ENCODE results near the gene SLC6A18. TPM values are rescaled to one million over a fixed set of nuclear protein-coding genes. Genes with fewer than 3 reads are reported as not detected.

Gene SLC6A18
- total and polyA plus RNA-seq, 9 donors: not detected

DNA sequence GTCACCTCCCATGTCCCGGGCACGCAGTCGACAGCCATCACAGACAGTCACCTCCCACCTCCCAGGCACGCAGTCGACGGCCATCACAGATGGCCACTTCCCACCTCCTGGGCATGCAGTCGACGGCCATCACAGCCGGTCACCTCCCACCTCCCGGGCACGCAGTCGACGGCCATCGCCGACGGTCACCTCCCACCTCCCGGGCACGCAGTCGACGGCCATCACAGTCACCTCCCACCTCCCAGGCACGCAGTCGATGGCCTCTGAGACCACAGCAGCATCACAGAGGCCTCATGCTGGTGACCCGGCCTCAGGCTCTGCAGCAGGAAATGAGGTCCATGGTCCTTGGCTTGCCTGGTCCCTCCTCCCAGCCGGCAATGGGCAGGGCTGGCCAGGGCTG lies 29.3 kb upstream of the SLC6A18 start:
- WGBS (ENCODE audit: insufficient coverage): 67% methylated on average over 23 of the region's 24 CpGs
- H3K4me1 ChIP-seq (ENCODE audit: control insufficient read depth, insufficient read depth, low read length): no peaks in the 10 kb centered on the region
- no peak overlapping the region for H3K27ac ChIP-seq (ENCODE audit: low read length)
- H3K27me3 ChIP-seq (ENCODE audit: control insufficient read depth, insufficient read depth, low read length): peaks cover 25% of the 10 kb centered on the region
- no peak overlapping the region for H3K4me3 ChIP-seq (ENCODE audit: low read length)
- H3K36me3 ChIP-seq (ENCODE audit: control insufficient read depth, insufficient read depth, low read length): no peaks in the 10 kb centered on the region
- DNase-seq: no peak
- H3K9me3 ChIP-seq (replicated peaks; ENCODE audit: control insufficient read depth, low read depth, low read length): no peaks in the 10 kb centered on the region

DNA sequence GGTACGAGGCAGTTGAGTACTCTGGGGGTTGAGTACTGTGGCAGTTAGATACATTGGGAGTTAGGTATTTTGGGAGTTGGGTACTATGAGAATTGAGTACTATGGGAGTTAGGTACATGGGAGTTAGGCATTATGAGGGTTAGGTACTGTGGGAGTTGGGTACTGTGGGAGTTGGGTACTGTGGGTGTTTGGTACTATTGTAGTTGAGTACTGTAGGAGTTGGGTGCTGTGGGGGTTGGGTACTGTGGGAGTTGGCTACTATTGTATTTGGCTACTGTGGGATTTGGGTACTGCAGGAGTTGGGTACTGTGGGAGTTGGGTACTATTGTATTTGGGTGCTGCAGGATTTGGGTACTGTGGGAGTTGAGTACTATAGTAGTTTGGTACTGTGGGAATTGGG lies 28.6 kb upstream of the SLC6A18 start:
- peaks cover 24% of the 10 kb centered on the region for H3K27me3 ChIP-seq (ENCODE audit: control insufficient read depth, insufficient read depth, low read length)
- H3K4me1 ChIP-seq (ENCODE audit: control insufficient read depth, insufficient read depth, low read length): no peaks in the 10 kb centered on the region
- no peaks in the 10 kb centered on the region for H3K9me3 ChIP-seq (replicated peaks; ENCODE audit: control insufficient read depth, low read depth, low read length)
- DNase-seq: no peak
- WGBS (ENCODE audit: insufficient coverage): 20% methylated on average over 1 of the region's 1 CpG
- no peak overlapping the region for H3K27ac ChIP-seq (ENCODE audit: low read length)
- no peaks in the 10 kb centered on the region for H3K36me3 ChIP-seq (ENCODE audit: control insufficient read depth, insufficient read depth, low read length)
- no peak overlapping the region for H3K4me3 ChIP-seq (ENCODE audit: low read length)

DNA sequence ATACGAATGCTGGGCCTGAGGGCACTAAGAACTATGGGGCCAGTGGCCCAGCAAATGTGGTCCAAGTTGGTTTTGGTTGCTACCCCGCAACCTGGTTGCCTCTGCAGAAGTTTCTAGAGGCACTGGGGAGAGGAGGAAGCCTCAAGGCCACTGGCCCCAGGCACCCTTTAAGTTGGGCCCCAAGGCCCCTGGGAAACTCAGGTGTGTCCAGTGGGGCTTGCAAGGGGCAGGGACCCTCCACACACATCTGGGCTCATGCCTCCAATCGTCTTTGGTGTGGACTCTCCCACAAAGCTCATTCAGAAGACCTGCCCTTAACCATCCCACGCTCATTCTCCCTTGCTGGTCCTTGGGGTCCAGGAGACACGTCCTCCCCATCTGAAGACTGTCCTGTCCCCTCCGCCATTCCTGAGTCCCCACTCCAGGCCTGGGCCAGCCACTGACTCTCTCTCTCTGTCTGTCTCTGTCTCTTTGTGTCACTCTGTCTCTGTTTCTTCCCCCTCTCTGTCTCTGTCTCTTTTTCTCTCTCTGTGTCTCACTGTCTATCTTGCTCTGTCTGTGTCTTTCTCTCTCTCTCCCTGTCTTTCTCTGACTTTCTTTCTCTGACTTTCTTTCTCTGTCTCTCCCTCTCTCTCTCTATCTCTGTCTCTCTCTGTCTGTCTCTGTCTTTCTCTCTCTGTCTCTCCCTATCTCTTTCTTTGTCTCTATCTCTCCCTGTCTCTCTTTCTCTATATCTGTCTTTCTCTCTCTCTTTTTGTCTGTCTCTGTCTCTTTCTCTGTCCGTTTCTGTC lies 27.1 kb upstream of the SLC6A18 start:
- no peak for DNase-seq
- peaks cover 17% of the 10 kb centered on the region for H3K27me3 ChIP-seq (ENCODE audit: control insufficient read depth, insufficient read depth, low read length)
- no peaks in the 10 kb centered on the region for H3K4me1 ChIP-seq (ENCODE audit: control insufficient read depth, insufficient read depth, low read length)
- no peak overlapping the region for H3K4me3 ChIP-seq (ENCODE audit: low read length)
- H3K27ac ChIP-seq (ENCODE audit: low read length): no peak overlapping the region
- 80% methylated on average over 7 of the region's 7 CpGs for WGBS (ENCODE audit: insufficient coverage)
- no peaks in the 10 kb centered on the region for H3K36me3 ChIP-seq (ENCODE audit: control insufficient read depth, insufficient read depth, low read length)
- H3K9me3 ChIP-seq (replicated peaks; ENCODE audit: control insufficient read depth, low read depth, low read length): no peaks in the 10 kb centered on the region

DNA sequence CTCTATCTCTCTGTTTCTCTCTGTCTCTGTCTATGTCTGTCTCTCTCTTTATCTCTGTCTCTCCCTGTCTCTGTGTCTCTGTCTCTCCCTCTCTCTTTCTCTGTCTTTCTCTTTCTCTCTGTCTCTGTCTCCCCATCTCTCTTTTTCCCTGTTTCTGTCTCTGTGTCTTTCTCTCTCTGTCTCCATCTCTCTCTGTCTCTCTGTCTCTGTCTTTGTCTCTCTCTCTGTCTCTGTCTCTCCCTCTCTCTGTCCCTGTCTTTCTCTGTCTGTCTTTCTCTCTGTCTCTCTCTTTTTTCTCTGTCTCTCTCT lies 25.9 kb upstream of the SLC6A18 start:
- no peaks in the 10 kb centered on the region for H3K9me3 ChIP-seq (replicated peaks; ENCODE audit: control insufficient read depth, low read depth, low read length)
- peaks cover 17% of the 10 kb centered on the region for H3K27me3 ChIP-seq (ENCODE audit: control insufficient read depth, insufficient read depth, low read length)
- DNase-seq: no peak
- no peak overlapping the region for H3K27ac ChIP-seq (ENCODE audit: low read length)
- H3K36me3 ChIP-seq (ENCODE audit: control insufficient read depth, insufficient read depth, low read length): no peaks in the 10 kb centered on the region
- H3K4me3 ChIP-seq (ENCODE audit: low read length): no peak overlapping the region
- peaks cover 5% of the 10 kb centered on the region for H3K4me1 ChIP-seq (ENCODE audit: control insufficient read depth, insufficient read depth, low read length)

DNA sequence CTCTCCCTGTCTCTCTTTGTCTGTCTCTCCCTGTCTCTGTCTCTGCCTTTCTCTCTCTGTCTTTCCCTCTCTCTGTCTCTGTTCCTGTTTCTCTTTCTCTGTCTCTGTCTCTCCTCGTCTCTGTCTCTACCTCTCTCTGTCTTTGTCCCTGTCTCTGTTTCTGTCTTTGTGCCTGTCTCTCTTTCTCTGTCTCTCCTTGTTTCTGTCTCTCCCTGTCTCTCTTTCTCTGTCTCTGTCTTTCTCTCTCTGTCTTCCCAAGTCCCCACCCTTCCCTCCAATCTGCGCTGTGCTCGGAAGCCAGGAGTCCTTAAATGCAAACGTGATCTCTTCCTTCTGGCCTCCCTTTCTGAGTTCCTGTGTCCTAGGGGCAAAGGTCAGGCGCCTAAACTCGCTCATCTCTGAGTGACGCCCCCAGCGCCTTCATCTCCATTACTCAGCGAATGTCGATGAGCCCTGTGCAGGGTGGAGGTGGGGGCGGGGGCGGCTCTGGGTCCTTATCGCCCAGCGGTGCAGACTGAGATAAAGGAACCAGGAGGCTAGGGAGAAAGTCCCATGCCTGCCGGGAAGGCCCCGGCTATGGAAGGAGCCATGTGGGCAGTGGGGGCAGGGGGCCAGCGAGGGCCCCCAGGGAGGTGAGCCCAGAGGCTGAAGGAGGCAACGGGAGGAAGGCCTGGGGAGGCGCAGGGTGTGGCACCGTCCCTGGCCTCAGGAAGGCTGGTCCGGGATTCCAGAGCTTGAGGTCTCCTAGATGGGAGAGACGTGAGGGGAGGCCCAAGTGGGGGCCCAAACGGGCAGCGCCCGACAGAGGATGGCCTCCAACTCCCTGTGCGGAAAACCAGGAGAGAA lies 25.3 kb upstream of the SLC6A18 start:
- Histone ChIP-seq H3K9me3 (replicated peaks; ENCODE audit: control insufficient read depth, low read depth, low read length) (no peaks in the 10 kb centered on the region), H3K4me1 (ENCODE audit: control insufficient read depth, insufficient read depth, low read length) (peaks cover 11% of the 10 kb centered on the region), H3K27ac (ENCODE audit: low read length) (no peak overlapping the region), H3K4me3 (ENCODE audit: low read length) (no peak overlapping the region), H3K27me3 (ENCODE audit: control insufficient read depth, insufficient read depth, low read length) (peaks cover 18% of the 10 kb centered on the region), H3K36me3 (ENCODE audit: control insufficient read depth, insufficient read depth, low read length) (no peaks in the 10 kb centered on the region)
- DNase-seq: no peak
- 51% methylated on average over 24 of the region's 26 CpGs for WGBS (ENCODE audit: insufficient coverage)

DNA sequence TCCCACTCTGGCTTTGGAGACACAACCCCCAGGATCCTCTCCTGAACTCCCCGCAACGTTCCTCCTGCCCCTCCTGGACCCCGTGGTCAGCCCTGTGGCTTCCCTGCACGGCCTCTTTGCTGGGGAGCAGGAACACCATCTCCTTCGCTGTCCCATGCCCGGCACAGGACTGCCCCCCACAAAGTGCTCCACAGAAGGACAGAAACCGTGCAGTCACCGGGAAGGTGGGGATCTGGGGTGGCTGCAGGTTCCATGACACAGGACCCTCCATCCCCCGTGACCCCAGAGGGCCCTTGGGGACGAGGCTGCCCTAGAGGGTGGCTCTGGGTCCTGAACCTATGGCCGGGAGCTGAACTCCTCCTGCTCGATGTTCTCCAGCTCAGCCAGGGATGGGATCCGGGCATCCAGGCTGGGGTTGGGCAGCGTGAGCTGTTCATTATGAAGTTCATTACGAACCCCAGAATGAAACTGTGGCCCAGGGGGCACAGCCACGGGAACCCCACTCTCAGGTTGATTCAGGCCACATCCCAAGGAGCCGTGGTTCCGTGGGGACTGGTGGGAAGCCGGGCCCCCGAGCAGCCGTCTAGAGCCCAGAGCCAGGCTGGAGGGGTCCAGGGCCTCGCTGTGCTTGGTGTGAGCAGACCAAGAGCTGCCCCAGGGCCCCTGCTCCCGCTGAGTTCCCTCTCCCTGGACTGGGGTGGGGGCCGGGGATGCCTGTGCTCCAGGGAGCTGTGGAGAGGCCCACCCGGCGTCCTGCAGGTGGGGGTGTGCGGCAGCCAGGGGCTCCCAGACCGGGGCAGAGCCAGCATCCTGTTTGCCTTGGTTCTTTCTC lies 24.5 kb upstream of the SLC6A18 start:
- peaks cover 16% of the 10 kb centered on the region for H3K4me1 ChIP-seq (ENCODE audit: control insufficient read depth, insufficient read depth, low read length)
- DNase-seq: no peak
- H3K27ac ChIP-seq (ENCODE audit: low read length): no peak overlapping the region
- WGBS (ENCODE audit: insufficient coverage): 60% methylated on average over 27 of the region's 28 CpGs
- no peak overlapping the region for H3K4me3 ChIP-seq (ENCODE audit: low read length)
- H3K36me3 ChIP-seq (ENCODE audit: control insufficient read depth, insufficient read depth, low read length): no peaks in the 10 kb centered on the region
- H3K27me3 ChIP-seq (ENCODE audit: control insufficient read depth, insufficient read depth, low read length): peaks cover 24% of the 10 kb centered on the region
- no peaks in the 10 kb centered on the region for H3K9me3 ChIP-seq (replicated peaks; ENCODE audit: control insufficient read depth, low read depth, low read length)

DNA sequence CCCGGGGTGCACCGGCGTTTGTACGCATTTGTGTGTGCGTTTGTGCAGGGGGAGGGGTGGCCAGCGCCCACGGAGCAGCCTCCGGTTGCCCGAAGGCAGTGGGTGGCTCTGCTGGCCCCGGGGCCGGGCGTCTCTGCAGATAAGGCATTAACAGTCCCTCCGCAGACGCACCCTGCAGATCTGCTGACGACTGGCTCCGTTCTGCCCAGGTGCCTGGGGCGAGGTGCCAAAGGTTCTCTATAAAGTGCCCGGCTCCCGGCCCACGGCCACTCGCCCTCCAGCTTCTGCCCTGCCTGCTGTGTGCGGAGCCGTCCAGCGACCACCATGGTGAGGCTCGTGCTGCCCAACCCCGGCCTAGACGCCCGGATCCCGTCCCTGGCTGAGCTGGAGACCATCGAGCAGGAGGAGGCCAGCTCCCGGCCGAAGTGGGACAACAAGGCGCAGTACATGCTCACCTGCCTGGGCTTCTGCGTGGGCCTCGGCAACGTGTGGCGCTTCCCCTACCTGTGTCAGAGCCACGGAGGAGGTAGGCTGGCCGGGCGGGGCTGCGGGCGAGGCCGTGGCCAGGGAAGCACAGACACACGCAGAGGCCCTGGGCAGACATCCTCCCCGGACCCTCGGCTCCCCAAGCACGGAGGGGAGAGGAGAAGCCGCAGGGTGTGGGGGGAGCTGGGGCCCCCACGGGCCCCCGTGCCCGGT lies 23.7 kb upstream of the SLC6A18 start, which contains the start of gene SLC6A19:
TSS of gene SLC6A19 (plus strand) at position 269 of the 699 bp plus-strand sequence. CDS start at position 325, 56 bp downstream.
- WGBS (ENCODE audit: insufficient coverage): 70% methylated on average over 46 of the region's 51 CpGs

DNA sequence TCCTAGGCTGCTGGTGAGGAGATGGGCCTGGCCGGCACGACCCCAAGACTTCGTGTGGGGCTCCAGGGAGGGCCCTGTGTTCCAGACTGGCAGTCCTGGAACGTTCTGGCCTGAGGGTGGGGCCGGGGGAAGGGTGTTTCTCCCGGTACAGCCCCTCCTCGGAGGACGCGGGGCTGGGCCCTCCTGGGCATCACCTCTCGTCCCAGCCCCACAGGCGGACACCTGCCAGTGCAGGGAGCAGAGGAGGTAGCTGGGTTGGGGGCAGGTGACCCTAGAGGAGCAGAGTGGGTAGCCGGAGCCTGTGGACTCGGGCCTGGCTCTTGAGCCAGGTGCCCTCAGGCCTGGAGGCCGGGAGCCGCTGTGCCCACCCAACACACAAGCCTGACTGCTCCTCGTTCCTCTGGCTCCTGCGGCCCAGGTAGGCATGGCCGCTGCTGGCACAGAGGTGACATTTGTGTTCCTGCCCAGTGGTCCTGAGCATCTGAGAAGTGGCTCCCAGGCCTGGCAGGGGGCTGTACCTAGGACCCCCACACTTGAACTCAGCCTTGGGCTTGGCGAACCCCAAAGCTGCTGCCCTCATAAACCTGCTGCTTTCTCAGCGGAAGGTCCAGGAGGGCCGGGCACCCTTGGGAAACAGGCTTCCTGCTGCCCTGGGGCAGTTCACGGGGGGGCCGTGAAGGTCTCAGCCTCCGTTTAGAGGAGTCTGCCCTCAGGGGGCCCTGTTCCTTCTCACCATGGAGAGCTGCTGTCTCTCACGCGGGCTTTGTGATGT lies 23.0 kb upstream of the SLC6A18 start:
- Histone ChIP-seq H3K36me3 (ENCODE audit: control insufficient read depth, insufficient read depth, low read length) (no peaks in the 10 kb centered on the region), H3K4me1 (ENCODE audit: control insufficient read depth, insufficient read depth, low read length) (peaks cover 23% of the 10 kb centered on the region), H3K9me3 (replicated peaks; ENCODE audit: control insufficient read depth, low read depth, low read length) (no peaks in the 10 kb centered on the region), H3K4me3 (ENCODE audit: low read length) (no peak overlapping the region), H3K27ac (ENCODE audit: low read length) (no peak overlapping the region), H3K27me3 (ENCODE audit: control insufficient read depth, insufficient read depth, low read length) (peaks cover 38% of the 10 kb centered on the region)
- 70% methylated on average over 23 of the region's 26 CpGs for WGBS (ENCODE audit: insufficient coverage)
- no peak for DNase-seq

More for the DNA sequence above, 23.7 kb upstream of the SLC6A18 start, which contains the start of gene SLC6A19:
- H3K4me1 ChIP-seq (ENCODE audit: control insufficient read depth, insufficient read depth, low read length): peaks cover 16% of the 10 kb centered on the region
- no peak within 1 kb of the TSS for H3K27ac ChIP-seq (ENCODE audit: low read length)
- no peaks in the 10 kb centered on the region for H3K36me3 ChIP-seq (ENCODE audit: control insufficient read depth, insufficient read depth, low read length)
- no peaks in the 10 kb centered on the region for H3K9me3 ChIP-seq (replicated peaks; ENCODE audit: control insufficient read depth, low read depth, low read length)
- peaks cover 30% of the 10 kb centered on the region for H3K27me3 ChIP-seq (ENCODE audit: control insufficient read depth, insufficient read depth, low read length)
- no peak for DNase-seq
- H3K4me3 ChIP-seq (ENCODE audit: low read length): no peak within 1 kb of the TSS

DNA sequence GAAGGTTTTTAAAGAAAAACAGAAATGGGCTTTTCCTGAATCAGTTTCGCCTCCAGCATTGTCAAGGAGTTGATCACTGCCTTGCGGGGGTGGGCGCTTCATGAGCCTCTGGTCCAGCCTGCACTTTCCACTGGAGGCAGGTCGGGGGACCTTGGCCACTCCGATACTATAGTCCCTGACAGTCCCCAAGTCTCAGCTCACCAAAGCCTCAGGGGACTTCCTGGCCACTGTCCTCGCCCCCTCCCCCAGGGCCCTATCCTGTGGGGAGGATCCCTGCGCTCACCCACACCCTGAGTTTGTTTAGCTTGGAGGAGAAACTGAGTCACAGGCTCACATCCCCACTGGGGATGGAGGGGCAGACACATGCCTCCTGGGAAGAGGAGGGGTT lies 22.4 kb upstream of the SLC6A18 start:
- H3K36me3 ChIP-seq (ENCODE audit: control insufficient read depth, insufficient read depth, low read length): no peaks in the 10 kb centered on the region
- no peaks in the 10 kb centered on the region for H3K9me3 ChIP-seq (replicated peaks; ENCODE audit: control insufficient read depth, low read depth, low read length)
- DNase-seq: no peak
- H3K4me3 ChIP-seq (ENCODE audit: low read length): no peak overlapping the region
- H3K4me1 ChIP-seq (ENCODE audit: control insufficient read depth, insufficient read depth, low read length): peaks cover 25% of the 10 kb centered on the region
- WGBS (ENCODE audit: insufficient coverage): 70% methylated on average over 5 of the region's 7 CpGs
- no peak overlapping the region for H3K27ac ChIP-seq (ENCODE audit: low read length)
- peaks cover 39% of the 10 kb centered on the region for H3K27me3 ChIP-seq (ENCODE audit: control insufficient read depth, insufficient read depth, low read length)

Measured in muscle of leg (tissue), 11 donors.